ENCODE data around the gene CLK4.
A peak's percentile ranks its signal among the peaks of the same experiment; 100 is the strongest.

Gene CLK4

GRCh38 chr5:178644826-178645545 is 18.1 kb upstream of the CLK4 start:
- no peak overlapping the region for H2BK12ac ChIP-seq (ENCODE audit: low read length in 2 of 2)
- no peaks in the 10 kb centered on the region for H3K4me1 ChIP-seq (ENCODE audit: control insufficient read depth, insufficient read depth, low read depth, low read length)
- no peaks in the 10 kb centered on the region for H3K36me3 ChIP-seq (ENCODE audit: control insufficient read depth in 1 of 2, insufficient read depth in 2 of 2, low read depth in 1 of 2, low read length in 2 of 2)
- 49% methylated on average over 7 of the region's 7 CpGs for WGBS
- H4K91ac ChIP-seq (ENCODE audit: low read length): no peak overlapping the region
- peaks cover 5% of the 10 kb centered on the region for H3K9me3 ChIP-seq (ENCODE audit: control insufficient read depth, low read length)
- no peak overlapping the region for H3K27ac ChIP-seq (ENCODE audit: low read length, poor library complexity, severe bottlenecking)
- no peak overlapping the region for H2BK15ac ChIP-seq (ENCODE audit: low read depth, poor library complexity, severe bottlenecking)
- no peak overlapping the region for H2AK5ac ChIP-seq (ENCODE audit: low read length, severe bottlenecking)
- no peaks in the 10 kb centered on the region for H3K79me1 ChIP-seq (replicated peaks; ENCODE audit: low read length, poor library complexity, severe bottlenecking)
- H3K27me3 ChIP-seq (ENCODE audit: control insufficient read depth in 1 of 2, insufficient read depth in 1 of 2, low read length in 2 of 2): no peaks in the 10 kb centered on the region
- no peak overlapping the region for H4K8ac ChIP-seq (ENCODE audit: low read length)
- H3K18ac ChIP-seq (ENCODE audit: low read depth in 1 of 2, low read length in 2 of 2): no peak overlapping the region
- no peak overlapping the region for H3K4me2 ChIP-seq (ENCODE audit: low read length, poor library complexity, severe bottlenecking)
- H2AFZ ChIP-seq (ENCODE audit: low read depth, low read length): no peak overlapping the region
- H3K23ac ChIP-seq (ENCODE audit: low read length in 2 of 2): no peak overlapping the region
- H3K4ac ChIP-seq (ENCODE audit: low read depth in 1 of 2, low read length in 2 of 2): no peak overlapping the region
- no peak overlapping the region for H3K14ac ChIP-seq (ENCODE audit: low read length in 2 of 2)
- no peak overlapping the region for H3K9ac ChIP-seq (ENCODE audit: low read length)
- no peak overlapping the region for H2BK120ac ChIP-seq (ENCODE audit: low read depth, low read length)
- DNase-seq: no peak
- no peak overlapping the region for H3K4me3 ChIP-seq (ENCODE audit: insufficient read depth in 1 of 2, low read depth in 1 of 2, low read length in 2 of 2)
- H2BK5ac ChIP-seq (ENCODE audit: low read depth, low read length, poor library complexity, severe bottlenecking): no peak overlapping the region

DNA sequence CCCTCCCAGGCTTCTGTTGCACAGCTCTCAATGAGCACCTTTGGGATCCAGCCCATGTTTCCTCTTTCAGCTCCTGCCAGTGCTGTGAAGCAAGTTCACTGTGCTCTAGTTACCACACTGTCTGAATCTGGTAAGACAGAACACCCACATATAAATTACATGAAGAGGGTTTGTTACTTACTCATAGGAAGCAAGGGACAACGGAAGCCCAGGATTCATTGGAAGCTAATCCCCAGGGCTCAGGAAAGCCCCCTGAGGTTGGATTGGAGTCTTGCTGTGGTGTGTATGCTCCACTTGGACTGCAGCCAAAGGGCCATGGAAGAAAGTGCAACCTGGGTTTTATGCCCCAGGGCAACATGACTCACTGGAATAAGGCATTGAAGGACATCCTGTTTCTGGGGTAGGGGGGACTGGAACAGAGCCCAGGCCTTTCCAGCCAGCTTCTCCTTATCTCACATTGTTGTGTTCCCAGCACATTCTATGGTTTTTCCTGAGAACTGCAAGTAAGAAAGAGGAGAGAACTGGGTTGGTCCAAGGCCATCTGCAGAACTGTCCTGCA is 15.6 kb upstream of the CLK4 start:
- Histone ChIP-seq H2AFZ (ENCODE audit: low read depth, low read length) (no peak overlapping the region), H4K8ac (ENCODE audit: low read length) (no peak overlapping the region), H2BK15ac (ENCODE audit: low read depth, poor library complexity, severe bottlenecking) (no peak overlapping the region), H3K27ac (ENCODE audit: low read length, poor library complexity, severe bottlenecking) (no peak overlapping the region), H3K18ac (ENCODE audit: low read depth in 1 of 2, low read length in 2 of 2) (no peak overlapping the region), H2AK5ac (ENCODE audit: low read length, severe bottlenecking) (no peak overlapping the region), H3K14ac (ENCODE audit: low read length in 2 of 2) (no peak overlapping the region), H3K27me3 (ENCODE audit: control insufficient read depth in 1 of 2, insufficient read depth in 1 of 2, low read length in 2 of 2) (no peaks in the 10 kb centered on the region), H2BK5ac (ENCODE audit: low read depth, low read length, poor library complexity, severe bottlenecking) (no peak overlapping the region), H2BK120ac (ENCODE audit: low read depth, low read length) (no peak overlapping the region), H2BK12ac (ENCODE audit: low read length in 2 of 2) (no peak overlapping the region), H3K79me1 (replicated peaks; ENCODE audit: low read length, poor library complexity, severe bottlenecking) (no peaks in the 10 kb centered on the region), H3K23ac (ENCODE audit: low read length in 2 of 2) (no peak overlapping the region), H4K91ac (ENCODE audit: low read length) (no peak overlapping the region), H3K9me3 (ENCODE audit: control insufficient read depth, low read length) (peaks cover 5% of the 10 kb centered on the region), H3K4me2 (ENCODE audit: low read length, poor library complexity, severe bottlenecking) (no peak overlapping the region), H3K4me3 (ENCODE audit: insufficient read depth in 1 of 2, low read depth in 1 of 2, low read length in 2 of 2) (peak overlapping the region in 1 of 2 experiments; percentile 19), H3K4me1 (ENCODE audit: control insufficient read depth, insufficient read depth, low read depth, low read length) (peaks cover 1% of the 10 kb centered on the region), H3K36me3 (ENCODE audit: control insufficient read depth in 1 of 2, insufficient read depth in 2 of 2, low read depth in 1 of 2, low read length in 2 of 2) (no peaks in the 10 kb centered on the region), H3K9ac (ENCODE audit: low read length) (no peak overlapping the region), H3K4ac (ENCODE audit: low read depth in 1 of 2, low read length in 2 of 2) (no peak overlapping the region)
- DNase-seq: peak; percentile 90
- 78% methylated on average over 1 of the region's 1 CpG for WGBS

- H3K9ac ChIP-seq (ENCODE audit: low read length): no peak overlapping the region
- no peak overlapping the region for H3K4ac ChIP-seq (ENCODE audit: low read depth in 1 of 2, low read length in 2 of 2)
- H3K4me1 ChIP-seq (ENCODE audit: control insufficient read depth, insufficient read depth, low read depth, low read length): peaks cover 1% of the 10 kb centered on the region
- H3K14ac ChIP-seq (ENCODE audit: low read length in 2 of 2): no peak overlapping the region
- no peaks in the 10 kb centered on the region for H3K79me1 ChIP-seq (replicated peaks; ENCODE audit: low read length, poor library complexity, severe bottlenecking)
- no peak for DNase-seq
- no peak overlapping the region for H3K4me3 ChIP-seq (ENCODE audit: insufficient read depth in 1 of 2, low read depth in 1 of 2, low read length in 2 of 2)
- H3K36me3 ChIP-seq (ENCODE audit: control insufficient read depth in 1 of 2, insufficient read depth in 2 of 2, low read depth in 1 of 2, low read length in 2 of 2): no peaks in the 10 kb centered on the region
- H3K23ac ChIP-seq (ENCODE audit: low read length in 2 of 2): no peak overlapping the region
- no peak overlapping the region for H3K4me2 ChIP-seq (ENCODE audit: low read length, poor library complexity, severe bottlenecking)
- H3K9me3 ChIP-seq (ENCODE audit: control insufficient read depth, low read length): peaks cover 5% of the 10 kb centered on the region
- H3K27me3 ChIP-seq (ENCODE audit: control insufficient read depth in 1 of 2, insufficient read depth in 1 of 2, low read length in 2 of 2): no peaks in the 10 kb centered on the region
- H4K8ac ChIP-seq (ENCODE audit: low read length): no peak overlapping the region
- H2AK5ac ChIP-seq (ENCODE audit: low read length, severe bottlenecking): no peak overlapping the region
- H2BK15ac ChIP-seq (ENCODE audit: low read depth, poor library complexity, severe bottlenecking): no peak overlapping the region
- 57% methylated on average over 9 of the region's 9 CpGs for WGBS
- H3K27ac ChIP-seq (ENCODE audit: low read length, poor library complexity, severe bottlenecking): no peak overlapping the region
- H2AFZ ChIP-seq (ENCODE audit: low read depth, low read length): no peak overlapping the region
- no peak overlapping the region for H2BK120ac ChIP-seq (ENCODE audit: low read depth, low read length)
- no peak overlapping the region for H3K18ac ChIP-seq (ENCODE audit: low read depth in 1 of 2, low read length in 2 of 2)
- H2BK5ac ChIP-seq (ENCODE audit: low read depth, low read length, poor library complexity, severe bottlenecking): no peak overlapping the region
- H2BK12ac ChIP-seq (ENCODE audit: low read length in 2 of 2): no peak overlapping the region
- H4K91ac ChIP-seq (ENCODE audit: low read length): no peak overlapping the region
Observed at GRCh38 chr5:178641711-178642110, 14.9 kb upstream of the CLK4 start.

GRCh38 chr5:178640331-178641045 is 13.6 kb upstream of the CLK4 start:
- Histone ChIP-seq H3K27ac (ENCODE audit: low read length, poor library complexity, severe bottlenecking) (no peak overlapping the region), H2AFZ (ENCODE audit: low read depth, low read length) (no peak overlapping the region), H3K79me1 (replicated peaks; ENCODE audit: low read length, poor library complexity, severe bottlenecking) (no peaks in the 10 kb centered on the region), H4K91ac (ENCODE audit: low read length) (no peak overlapping the region), H3K27me3 (ENCODE audit: control insufficient read depth in 1 of 2, insufficient read depth in 1 of 2, low read length in 2 of 2) (no peaks in the 10 kb centered on the region), H2AK5ac (ENCODE audit: low read length, severe bottlenecking) (no peak overlapping the region), H2BK120ac (ENCODE audit: low read depth, low read length) (no peak overlapping the region), H3K18ac (ENCODE audit: low read depth in 1 of 2, low read length in 2 of 2) (no peak overlapping the region), H2BK15ac (ENCODE audit: low read depth, poor library complexity, severe bottlenecking) (no peak overlapping the region), H3K9ac (ENCODE audit: low read length) (no peak overlapping the region), H3K36me3 (ENCODE audit: control insufficient read depth in 1 of 2, insufficient read depth in 2 of 2, low read depth in 1 of 2, low read length in 2 of 2) (no peaks in the 10 kb centered on the region), H3K9me3 (ENCODE audit: control insufficient read depth, low read length) (peaks cover 5% of the 10 kb centered on the region), H4K8ac (ENCODE audit: low read length) (no peak overlapping the region), H2BK5ac (ENCODE audit: low read depth, low read length, poor library complexity, severe bottlenecking) (no peak overlapping the region), H3K4me1 (ENCODE audit: control insufficient read depth, insufficient read depth, low read depth, low read length) (peaks cover 1% of the 10 kb centered on the region), H3K23ac (ENCODE audit: low read length in 2 of 2) (no peak overlapping the region), H2BK12ac (ENCODE audit: low read length in 2 of 2) (no peak overlapping the region), H3K4me2 (ENCODE audit: low read length, poor library complexity, severe bottlenecking) (no peak overlapping the region), H3K4me3 (ENCODE audit: insufficient read depth in 1 of 2, low read depth in 1 of 2, low read length in 2 of 2) (no peak overlapping the region), H3K14ac (ENCODE audit: low read length in 2 of 2) (no peak overlapping the region), H3K4ac (ENCODE audit: low read depth in 1 of 2, low read length in 2 of 2) (no peak overlapping the region)
- DNase-seq: no peak
- 88% methylated on average over 13 of the region's 13 CpGs for whole genome bisulfite sequencing

Measured in mesenchymal stem cell (in vitro differentiated cells and primary cell).